NCI-H526 (cell line): ENCODE data around the gene HYLS1.

Source experiments
- DNase-seq, 2 experiments: peaks; one replicate each; lab custom pipeline; 2025; lab: John Stamatoyannopoulos, UW

Gene HYLS1

GRCh38 chr11:125950178-125950490, 62.7 kb downstream of the HYLS1 start:
- no peak for DNase-seq
